GM18858 (cell line): ENCODE results near the gene LSM10.

Source experiments
- ATAC-seq: cut with Tn5 transposase; IDR thresholded peaks from one replicate; pipeline ENCODE4 v1.9.1; 2021; ENCODE audit not compliant: unreplicated experiment

LSM10 gene

GRCh38 chr1:36385410-36386264 lies 12.1 kb downstream of the LSM10 start, which contains the start of gene STK40:
STK40 (minus strand) TSS chr1:36385924; CDS start chr1:36361332, 24,592 bp downstream.
- peak; percentile 73 for ATAC-seq

DNA sequence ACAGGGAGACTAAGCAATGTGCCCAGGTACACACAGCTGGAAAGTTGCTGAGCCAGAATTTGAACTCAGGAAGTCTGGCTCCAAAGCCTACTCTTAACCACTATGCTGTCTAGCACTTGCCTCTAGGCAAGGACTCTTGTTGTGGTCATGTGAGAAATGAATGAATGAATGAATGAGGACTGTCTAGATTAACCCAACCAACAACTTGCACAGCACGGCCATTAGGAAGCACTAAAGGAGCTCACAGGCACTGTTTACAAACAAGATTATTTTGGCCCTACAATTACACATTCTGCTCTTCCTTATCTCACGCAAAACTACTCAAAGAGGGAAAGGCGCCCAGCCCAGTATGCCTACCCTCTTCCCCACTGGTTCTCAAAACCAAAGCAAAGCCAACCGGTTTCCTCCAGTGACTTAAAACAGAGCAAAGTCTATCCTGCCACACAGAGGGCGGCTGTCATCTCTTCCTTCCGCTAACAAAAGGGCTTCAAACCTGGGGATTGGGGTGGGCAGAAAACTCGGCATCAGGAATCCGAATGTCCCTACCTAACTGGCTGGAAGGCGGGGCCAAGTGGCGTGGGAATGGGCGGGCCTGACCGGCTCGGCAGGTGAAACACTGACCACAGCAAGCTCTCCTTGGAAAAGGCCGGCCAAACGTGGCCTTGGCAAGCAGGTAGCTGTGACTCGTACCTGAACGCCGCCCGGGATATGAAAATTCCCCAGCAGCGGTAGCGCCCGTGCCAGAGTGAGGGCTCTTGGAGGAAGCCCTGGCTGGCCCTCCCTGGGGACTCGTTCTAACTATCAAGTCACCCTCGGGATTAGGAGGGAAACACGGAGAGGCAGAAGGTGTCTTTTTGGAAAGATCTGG lies 12.9 kb downstream of the LSM10 start:
- no peak for ATAC-seq

GRCh38 chr1:36383240-36383639 lies 14.5 kb downstream of the LSM10 start:
- no peak for ATAC-seq

- no peak for ATAC-seq
Measured at GRCh38 chr1:36382669-36383068, 15.0 kb downstream of the LSM10 start.

DNA sequence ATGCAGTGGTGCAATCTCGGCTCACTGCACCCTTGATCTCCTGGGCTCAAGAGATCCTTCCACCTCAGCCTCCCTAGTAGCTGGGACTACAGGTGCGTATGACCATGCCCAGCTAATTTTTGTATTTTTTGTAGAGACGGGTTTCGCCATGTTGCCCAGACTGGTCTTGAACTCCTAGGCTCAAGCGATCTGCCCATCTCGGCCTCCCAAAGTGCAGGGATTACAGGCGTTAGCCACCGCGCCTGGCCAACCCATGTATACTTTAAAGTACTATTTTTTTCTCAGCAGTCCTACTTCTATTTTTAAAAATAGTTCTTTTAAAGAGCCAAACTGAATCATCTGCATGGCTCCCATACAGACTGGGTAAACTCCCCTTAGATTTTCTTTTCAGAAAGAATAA lies 15.5 kb downstream of the LSM10 start:
- ATAC-seq, result no peak

DNA sequence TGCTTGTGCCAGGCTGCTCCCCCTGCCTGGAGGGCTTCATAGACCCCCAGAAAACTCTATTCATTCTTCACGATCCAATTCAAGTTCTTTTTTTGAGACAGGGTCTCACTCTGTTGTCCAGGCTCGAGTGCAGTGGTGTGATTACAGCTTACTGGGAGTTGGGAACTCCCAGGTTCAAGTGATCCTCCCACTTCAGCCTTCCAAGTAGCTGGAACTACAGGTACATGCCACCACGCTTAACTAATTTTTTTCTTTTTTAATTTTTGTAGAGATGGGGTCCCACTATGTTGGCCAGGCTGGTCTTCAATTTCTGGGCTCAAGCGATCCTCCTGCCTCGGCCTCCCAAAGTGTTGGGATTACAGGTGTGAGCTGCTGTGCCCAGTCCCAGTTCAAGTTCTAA lies 16.3 kb downstream of the LSM10 start:
- ATAC-seq, result no peak

DNA sequence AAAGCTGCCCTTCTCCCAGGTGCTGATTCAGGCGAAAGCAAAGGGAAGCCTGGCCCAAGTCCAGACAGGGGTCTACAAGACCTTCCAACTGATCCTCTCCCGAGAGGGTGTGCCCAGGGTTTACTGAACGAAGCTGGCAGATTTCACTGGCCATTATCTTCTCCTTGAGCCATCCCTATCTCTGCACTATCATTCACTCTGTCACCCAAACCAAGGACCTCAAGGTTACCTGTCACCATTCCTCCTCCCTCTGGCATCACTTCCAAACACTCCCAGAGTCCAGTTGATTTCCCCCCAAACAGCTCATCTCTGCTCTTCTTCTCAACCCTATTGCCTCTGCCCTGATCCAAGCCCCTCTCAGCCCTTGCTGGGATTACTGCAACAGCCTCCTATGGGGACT lies 16.9 kb downstream of the LSM10 start:
- ATAC-seq, result no peak

DNA sequence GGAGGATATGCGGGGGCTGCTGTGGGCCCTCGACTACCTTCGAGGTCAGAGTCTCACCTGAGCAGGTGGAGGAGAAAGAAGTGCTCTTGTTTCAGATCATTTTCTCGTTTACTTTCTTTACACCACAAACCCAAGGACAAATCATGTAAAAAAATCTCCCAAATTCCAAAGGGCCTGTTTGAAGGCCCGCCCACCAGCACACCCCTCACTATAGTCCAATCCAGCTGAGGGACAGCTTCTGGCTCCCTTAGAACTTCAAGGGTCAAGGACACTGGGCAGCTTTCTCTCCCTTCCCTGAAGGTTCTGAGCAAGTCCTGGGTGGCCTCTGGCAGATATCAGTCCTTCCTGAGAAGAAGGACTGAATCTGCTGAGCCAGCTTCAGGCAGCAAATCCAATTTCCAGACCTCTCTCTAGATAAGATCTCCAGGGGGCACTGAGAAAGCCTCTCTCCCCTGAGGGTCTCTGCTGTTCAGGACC lies 17.5 kb downstream of the LSM10 start:
- ATAC-seq, result no peak

DNA sequence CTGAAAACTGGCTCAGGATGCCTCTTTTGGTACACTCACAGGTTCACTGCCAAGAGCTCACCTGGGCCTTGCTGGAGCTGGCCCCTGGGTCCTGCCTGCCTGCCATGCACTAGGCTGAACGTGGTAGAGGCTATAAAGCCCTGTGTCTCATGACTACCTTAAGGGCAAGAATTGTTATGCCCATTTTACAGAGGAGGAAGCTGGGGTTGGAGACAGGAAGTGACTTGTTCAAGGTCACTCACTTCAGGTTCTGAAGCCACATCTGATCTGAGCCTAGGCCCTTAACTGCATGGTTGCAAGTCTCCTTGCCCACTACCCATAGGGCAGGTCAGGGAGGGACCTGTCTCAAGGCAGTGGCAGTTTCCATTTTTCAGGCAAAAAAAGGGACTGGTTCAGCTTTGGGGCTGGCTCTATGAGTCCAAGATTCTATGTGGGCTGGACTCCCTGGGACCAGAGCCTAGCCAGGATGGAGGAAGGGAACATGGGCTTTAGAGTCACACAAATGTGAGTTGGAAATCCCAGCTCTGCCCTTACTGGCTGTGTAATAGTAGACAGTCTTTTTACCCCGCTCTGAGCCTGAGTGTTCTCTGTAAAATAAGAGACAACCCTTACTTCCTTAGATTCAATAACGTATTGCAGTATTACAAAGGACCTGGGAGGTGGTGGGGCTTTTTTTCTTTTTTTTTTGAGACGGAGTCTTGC lies 19.8 kb downstream of the LSM10 start:
- no peak for ATAC-seq

GRCh38 chr1:36372617-36373016 lies 25.1 kb downstream of the LSM10 start:
- ATAC-seq, result no peak

DNA sequence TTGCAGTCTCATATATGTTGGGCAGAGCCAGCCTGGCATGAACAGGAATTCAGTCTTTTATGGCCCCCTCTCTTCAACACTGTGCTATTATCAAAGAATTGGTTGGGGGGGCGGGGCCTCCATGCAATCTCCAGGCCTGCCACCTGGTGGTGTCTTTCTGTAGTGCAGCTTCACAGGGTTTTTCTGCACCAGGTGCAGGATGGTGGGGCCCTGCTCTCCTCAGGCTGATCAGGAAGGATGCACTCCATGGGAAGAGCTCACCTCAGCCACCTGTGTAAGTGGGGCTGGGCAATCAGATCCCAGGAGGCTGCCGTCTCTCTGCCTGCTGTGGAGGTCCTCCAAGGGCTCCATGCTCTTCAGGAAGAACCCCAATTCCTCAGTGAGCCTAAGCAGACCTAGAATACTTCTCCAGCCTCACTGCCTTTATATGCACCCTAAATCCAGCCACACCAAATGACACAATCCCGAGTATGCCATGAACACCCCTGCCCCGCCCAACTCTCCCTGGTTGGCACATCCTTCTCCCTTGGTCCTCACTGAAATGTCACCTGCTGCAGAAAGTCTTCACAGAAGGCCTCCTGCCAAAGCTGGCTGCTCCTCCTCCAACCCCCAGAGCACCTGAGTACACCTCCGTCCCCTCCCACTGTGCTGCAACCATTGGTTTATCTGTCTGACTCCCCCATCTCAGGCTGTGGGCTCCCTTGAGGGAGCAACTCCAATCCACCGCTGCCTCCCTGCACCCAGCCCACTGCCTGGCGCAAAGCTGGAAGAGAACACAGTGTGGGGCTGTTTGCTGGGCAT lies 28.4 kb downstream of the LSM10 start:
- no peak for ATAC-seq

DNA sequence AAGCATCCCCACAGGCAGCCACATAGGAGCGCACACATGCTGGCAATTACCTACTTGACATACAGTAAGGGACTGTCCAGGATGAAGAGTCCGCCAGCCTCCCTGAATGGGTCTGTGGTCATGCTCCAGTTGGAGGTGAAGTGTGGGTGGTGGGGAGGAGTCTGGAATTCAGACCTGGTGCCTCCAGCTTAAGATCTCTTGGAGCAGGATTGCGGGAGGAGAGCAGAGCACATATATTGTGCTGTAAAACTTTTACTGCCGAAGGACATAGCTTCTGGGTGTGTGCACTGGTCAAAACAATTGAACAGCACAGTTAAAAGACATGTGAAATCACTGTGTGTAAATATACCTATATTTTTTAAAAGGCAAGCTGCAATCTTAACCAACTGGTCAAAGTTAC lies 29.9 kb downstream of the LSM10 start:
- no peak for ATAC-seq

DNA sequence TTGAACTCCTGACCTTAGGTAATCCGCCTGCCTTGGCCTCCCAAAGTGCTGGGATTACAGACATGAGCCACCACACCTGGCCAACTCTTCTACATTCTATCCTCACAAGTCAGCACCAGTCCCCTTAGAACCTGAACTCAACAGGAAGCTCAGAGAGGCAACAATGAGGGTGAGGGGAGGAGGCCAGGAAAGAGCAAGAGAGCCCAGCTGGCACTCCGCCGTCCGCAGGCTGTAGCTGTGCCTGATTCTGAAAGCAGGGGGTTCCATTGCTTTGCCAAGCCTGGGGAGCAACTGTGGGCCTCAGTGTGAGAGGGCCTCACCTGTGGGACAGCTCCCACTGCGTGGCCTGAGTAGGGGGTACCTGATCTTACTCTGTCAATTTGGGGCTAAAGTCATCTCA lies 30.6 kb downstream of the LSM10 start:
- no peak for ATAC-seq

DNA sequence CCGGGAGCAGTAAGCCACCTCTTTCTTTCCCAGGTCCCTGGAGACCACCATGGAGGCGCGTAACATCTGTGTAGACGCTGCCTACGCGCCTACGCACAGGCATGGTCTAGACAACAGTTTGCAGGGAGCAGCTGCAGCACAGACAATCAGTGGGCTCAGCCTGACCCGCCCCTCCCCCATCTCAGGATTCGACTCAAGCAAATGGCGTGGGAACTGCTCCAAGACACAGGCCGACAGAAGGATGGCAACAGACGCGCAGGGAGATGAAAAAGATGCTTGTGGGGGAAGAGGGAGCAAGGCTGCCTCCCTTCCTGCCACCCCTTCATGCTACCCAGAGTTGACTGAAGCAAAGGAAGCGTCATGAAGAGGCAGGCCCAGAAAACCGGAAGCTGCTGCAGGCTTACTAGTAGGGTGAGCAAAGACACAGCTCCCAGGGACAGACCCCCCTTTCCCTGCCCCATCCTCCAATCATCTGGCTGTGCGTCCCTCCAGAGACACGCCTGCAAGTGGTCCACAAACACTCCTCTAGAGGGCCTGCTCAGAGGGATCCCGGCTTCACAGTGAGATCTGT lies 31.5 kb downstream of the LSM10 start:
- no peak for ATAC-seq

GRCh38 chr1:36365381-36365780 lies 32.3 kb downstream of the LSM10 start:
- ATAC-seq, result no peak

DNA sequence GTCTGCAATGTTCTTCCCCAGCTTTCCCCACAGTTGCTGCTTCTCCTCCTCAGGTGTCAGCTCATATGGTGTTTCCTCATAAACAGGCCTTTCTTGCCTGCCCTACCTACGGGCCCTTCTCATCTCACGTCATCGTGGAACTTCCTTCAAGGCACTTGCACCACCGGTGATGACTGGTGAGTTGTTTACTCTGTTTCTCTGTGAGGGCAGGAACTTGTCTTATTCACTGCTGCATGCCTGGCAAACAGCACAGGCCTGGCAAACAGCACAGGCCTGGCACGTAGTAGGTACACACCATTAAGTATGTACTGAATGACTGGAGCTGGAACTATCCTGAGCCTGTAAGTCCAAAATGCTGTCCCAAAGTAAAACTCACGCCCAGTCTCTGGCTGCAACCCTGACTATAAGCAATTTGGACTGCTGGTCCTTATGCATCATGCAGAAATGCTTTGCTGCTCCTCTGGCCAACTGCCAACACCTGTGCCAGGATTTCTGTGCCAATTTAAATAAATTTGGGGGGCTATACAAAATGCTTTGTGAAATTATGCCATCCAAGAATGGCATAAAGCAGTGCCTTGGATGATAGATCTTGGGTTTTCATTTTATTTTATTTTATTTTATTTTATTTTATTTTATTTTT lies 37.7 kb downstream of the LSM10 start:
- ATAC-seq, result no peak

- ATAC-seq, result no peak
Measured at GRCh38 chr1:36359383-36359782, 38.3 kb downstream of the LSM10 start.

GRCh38 chr1:36358514-36359084 lies 39.1 kb downstream of the LSM10 start:
- ATAC-seq, result no peak

- no peak for ATAC-seq
Measured at GRCh38 chr1:36355811-36356210, 41.9 kb downstream of the LSM10 start.
